ENCODE measurements around the gene PHF23.
A peak's percentile ranks its signal among the peaks of the same experiment; 100 is the strongest.
"Not testable (repeated sequence)": the region's sequence is repeated elsewhere in the genome, so short reads cannot be mapped to it uniquely, and the experiment has no call there.

The PHF23 gene

DNA sequence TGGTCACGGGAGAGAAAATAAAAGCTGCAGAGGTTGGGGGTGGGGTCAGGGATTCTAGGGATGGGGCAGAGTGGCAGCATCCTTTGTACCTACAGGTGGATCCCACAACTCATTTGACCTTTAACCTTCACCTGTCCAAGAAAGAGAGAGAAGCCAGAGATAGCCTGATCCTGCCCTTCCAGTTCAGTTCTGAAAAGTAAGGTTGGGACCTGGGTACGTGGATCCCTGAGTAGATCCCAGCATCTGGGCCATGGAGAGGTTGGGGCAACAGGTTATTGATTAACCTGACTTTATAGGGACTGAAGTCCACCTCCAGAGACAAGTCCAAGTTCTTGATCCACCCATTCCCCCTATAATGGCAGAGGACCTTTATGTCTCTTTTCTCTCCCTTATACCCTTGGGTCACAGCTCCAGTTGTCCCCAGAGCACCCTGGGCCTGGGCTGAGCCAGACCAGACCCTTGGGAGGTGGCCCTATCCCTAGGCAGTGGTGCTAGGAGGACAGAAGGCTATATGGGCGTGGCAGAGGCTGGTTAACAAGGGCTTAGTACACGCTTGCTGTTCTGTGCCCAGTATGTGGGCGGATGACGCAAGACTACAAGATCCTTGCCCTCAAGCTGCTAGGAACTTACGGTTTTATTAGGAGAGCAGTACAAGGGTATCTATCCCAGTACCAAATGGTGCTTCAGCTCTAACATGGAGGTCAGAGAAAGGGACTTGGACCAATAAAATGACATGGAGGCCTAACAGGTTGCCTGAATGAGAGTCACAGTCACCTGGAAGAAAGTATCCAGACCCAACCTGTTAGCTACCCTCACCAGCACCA, 19.7 kb upstream of the PHF23 start:
- DNase-seq (ENCODE audit: low spot score), result no peak

DNA sequence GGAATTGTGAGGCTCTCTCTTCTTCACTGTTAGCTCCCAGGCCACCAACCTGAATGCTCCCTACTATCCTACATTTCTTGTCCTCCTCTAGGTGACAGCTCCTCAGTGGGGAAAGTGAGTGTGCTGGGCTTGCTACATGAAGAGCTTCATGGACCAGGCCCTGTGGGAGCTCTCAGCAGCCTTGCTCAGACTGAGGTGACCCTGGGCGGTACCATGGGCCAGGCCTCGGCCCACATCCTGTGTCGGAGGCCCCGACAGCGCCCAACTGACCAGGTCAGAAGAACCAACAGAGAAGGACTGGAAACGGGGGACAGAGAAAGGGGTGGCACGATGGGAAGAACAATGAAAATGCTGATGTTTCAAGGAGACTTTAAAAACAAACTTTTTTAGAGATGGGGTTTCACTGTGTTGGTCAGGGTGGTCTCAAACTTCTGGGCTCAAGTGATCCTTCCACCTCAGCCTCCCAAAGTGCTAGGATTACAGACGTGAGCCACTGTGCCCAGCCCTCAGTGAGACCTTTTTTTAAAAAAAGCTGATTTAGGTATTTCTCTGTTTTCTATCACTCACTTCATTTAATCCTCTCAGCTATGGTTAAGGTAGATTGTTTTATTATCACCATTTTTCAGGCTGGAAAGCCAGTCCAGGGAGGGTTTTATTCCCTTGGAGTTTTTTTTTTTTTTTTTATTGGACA, 17.7 kb upstream of the PHF23 start:
- DNase-seq (ENCODE audit: low spot score), result no peak

DNA sequence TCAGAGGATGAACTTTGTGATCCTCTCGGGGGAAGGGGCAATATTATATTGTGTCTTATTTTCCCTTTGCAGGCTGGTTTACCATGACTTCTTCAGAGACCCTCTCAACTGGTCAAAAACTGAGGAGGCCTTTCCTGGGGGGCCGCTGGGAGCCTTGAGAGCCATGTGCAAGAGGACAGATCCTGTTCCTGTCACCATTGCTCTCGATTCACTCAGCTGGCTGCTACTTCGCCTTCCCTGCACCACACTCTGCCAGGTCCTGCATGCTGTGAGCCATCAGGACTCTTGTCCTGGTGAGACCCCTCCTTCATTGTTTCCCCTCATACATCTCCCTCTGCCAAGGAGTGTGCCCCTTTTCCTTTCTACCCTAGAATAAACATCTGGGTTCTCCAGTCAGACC, 15.3 kb upstream of the PHF23 start:
- DNase-seq (ENCODE audit: low spot score), result no peak

DNA sequence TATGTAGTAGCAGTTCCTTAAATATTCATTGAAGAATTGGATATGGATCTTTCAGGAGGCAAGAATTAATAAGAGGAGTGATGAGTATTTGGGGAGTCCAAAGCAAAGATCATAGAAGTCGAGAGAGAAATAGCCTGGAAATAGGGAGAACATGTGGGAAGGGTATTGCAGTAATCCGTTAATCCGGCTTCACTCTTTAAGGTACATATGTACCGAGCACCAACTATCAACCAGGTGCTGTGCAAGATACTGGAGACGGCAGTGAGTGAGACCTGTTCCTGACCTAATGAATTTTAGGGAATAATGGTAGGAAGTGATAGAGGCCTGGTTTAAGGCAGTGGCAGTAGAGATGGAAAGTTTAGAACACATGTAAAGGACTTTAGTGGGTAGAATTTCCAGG, 13.8 kb upstream of the PHF23 start:
- DNase-seq (ENCODE audit: low spot score), result no peak

DNA sequence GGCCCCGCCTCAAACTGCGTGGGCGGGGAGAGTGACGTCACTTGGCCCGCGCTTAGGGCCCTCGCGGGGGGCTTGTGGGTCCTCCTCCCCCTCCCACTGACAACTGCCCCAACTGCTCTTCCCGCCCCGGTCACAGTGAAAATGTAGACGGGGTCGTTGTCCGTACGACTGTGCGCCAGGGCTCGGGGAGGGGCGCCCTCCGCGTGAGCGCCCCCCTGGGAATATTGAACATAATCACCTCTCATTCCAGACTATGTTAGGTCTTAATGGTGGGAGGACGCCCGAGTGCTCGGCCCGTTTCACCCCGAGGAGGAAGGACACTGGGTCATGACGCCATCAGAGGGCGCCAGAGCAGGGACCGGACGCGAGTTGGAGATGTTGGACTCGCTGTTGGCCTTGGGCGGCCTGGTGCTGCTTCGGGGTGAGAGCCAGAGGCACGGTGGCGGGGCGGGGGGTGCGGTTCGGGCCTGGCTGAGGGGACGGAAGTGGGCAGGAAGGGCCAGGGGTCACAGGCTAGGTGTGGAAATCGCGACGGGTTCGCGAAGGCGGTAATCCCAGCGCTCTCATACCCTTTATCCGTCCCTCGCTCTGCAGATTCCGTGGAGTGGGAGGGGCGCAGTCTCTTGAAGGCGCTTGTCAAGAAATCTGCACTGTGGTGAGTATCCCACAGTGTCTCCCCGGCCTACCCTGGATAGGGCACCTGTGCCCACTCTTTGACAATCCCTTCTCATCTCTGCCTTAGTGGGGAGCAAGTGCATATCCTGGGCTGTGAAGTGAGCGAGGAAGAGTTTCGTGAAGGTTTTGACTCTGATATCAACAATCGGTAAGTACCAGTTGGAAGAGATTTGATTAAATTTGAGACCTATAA, 13.2 kb upstream of the PHF23 start, which contains the start of gene ELP5:
ELP5 (plus strand) TSS at position 40 of the 868 bp plus-strand sequence; CDS start at position 376, 336 bp downstream.
- DNase-seq (ENCODE audit: low spot score), result peak; percentile 90

DNA sequence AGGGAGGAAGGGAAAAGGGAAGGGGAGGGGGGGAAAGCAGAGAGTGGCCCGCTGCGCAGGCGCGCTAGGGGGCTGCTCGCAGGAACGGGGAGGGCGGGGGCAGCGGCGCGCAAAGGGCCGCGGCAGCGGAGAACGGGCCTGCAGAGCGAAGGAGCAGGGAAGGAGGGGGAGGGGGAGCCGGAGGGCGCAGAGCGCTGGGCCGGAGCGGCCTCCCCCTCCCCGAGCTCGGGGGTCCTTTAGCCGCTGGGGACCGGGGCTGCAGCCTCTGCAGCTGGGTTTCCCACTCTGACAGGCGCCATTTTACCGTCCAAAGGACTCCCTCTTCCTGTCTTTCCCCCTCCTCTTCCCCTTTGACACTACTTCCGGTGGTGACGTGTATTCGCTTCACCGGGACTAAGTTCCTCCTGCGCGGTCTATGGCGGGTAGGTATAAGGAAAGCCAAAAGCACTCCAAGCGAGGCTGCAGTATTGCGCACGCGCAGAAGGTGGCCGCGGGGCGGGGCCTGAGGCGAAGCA, 12.5 kb upstream of the PHF23 start, which contains the start of gene CTDNEP1:
CTDNEP1 (minus strand) TSS at position 74 of the 515 bp plus-strand sequence. CDS start 438 bp downstream, outside the sequence.
- DNase-seq (ENCODE audit: low spot score), result peak; percentile 99

DNA sequence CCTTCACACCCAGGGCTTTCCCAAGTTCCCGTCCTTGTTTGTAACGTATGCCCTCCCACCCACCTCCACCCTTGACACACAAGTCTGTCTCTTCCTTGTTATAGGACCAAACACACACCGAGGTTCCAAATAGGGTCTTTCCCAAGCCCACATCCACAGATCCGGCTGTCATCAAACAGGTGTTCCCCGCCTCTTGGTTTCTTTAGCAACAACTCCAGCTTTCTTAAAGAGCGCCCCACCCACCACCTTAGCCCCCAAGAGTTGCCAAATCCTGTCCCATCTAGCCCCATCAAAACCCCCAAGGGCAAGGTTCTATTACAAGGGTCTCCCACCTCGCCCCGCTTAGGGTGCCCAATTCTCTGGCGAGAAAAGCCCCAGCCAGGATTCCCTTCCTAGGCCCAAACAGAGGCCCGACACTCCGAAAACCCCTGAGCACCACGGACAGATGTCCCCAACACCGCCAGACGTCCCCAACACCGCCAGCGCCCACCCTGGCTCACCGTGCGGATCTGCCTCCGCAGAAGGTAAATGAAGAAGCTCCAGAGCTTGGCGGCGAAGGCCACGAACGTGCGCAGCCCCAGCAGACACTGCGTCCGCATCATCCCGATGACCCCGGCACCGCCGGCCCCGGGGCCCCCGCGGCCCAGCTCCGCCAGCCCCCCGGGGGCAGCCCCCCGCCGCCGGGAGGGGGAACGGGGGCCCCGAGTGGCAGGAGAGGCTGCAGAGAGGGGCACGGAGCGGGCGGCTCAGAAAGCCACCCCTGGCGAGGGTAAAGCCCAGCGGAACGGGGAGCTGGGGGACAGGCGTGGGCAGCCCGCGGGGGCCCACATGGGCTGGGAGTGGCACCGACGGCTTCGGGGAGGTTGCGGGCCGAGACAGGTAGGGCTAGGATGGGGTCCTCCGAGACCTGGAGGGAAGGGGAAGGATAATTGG, 11.7 kb upstream of the PHF23 start:
- no peak for DNase-seq (ENCODE audit: low spot score)

DNA sequence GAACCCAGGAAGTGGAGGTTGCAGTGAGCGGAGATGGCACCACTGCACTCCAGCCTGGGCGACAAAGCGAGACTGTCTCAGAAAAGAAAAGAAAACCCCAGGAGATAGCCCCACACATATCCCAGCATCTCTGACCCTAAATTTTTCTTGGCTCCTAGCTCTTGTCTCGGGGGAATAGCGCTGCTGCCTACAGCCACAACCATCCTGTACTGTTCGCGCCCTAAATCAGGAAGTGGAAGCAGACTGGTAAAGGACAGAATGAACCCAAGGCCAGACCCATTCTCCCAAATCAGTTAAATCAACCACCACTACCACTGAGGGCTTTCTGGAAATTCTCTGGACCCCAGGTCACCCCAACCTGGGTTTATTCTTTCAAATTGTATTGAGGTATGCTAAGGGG, 10.6 kb upstream of the PHF23 start:
- no peak for DNase-seq (ENCODE audit: low spot score)

DNA sequence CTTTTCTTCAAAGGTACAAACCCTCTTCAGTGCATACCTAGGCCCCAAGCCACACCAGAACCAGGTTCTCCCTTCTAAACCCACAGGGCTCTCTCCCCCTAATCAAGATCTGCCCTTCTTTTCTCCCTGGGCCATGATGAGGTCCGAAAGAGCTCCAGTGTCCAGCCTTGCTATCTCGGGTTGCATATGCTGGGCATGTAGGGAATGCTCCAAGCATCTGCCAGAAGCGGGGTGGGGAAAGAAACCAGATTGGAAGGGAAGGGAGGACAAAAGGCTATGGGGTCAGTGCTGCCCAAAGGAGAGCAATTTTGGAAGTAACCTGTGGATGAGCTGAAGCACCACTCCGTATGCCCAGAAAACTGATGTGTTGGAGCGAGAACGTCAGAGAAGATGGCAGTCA, 10.0 kb upstream of the PHF23 start:
- no peak for DNase-seq (ENCODE audit: low spot score)

DNA sequence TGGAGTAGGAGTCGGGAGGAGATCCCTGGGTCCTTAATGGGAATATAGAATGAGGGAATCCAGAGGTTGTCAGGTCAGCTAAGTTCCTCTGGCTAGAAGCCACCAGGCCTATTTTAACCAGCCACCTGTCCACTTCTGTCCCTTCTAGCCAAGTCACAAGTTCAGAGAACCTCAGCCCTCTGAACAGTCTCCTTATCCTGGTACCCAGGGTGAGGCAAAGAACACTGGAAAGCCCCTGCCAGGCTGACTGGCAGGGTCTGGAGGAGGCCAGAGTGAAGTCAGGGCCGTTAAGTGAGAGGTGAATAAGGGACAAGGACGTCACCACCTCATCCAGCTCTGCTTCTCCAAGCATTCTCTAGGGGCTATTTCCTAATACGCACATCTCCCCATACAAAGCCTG, 9.5 kb upstream of the PHF23 start:
- DNase-seq (ENCODE audit: low spot score), result no peak

DNA sequence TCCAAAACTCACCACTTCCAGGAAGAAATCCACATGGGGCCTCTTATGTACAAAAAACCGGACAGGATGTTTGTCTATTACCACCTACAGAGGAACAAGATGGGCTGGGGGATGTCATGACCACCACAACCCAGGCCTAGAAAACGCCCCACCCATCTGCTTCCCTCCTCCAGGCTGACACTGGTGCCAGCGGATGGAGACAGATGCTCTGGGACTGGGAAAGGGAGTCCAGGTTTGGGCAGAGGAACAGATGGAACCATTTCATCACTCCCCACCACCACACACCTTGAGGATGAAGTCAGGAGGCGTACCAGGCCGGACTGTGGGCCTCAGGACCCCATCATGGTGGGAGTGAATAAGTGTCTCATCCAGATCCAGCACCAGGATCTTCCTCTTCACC, 7.5 kb upstream of the PHF23 start:
- DNase-seq (ENCODE audit: low spot score), result no peak

DNA sequence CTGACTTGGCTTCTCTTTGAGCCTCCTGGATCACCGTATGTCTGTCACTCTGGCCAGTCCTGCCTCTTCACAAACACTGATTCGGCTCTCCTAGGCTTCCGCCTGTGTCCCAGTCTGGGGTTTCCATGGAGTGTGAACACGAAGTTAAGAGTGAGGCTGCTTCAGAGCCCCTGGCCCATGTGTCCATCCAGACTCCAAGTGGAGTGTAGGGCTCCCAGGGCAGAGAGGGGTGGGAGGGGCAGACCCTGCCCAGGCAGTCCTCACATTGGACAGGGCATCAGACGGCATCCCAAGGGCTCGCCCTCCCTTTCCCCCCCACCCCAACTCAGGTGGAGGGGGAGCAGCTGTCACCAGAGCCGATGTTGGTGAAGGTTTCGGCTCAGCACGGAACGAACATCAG, 4.6 kb upstream of the PHF23 start:
- not testable (repeated sequence) for DNase-seq (ENCODE audit: low spot score)

DNA sequence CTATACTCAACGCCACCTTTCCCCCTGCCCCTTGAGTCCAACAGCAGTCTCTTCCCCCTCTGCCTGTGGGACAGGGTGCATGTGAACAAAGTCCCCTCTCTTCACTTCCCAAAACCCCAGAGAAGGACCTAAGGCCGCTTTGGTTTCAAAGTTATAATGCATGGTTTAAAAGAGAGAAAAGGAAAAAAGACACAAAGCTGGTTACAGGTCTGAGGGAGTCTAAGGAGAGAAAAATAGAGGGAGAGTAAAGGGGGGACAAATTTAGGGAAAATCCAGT, 4.1 kb upstream of the PHF23 start:
- no peak for DNase-seq (ENCODE audit: low spot score)

DNA sequence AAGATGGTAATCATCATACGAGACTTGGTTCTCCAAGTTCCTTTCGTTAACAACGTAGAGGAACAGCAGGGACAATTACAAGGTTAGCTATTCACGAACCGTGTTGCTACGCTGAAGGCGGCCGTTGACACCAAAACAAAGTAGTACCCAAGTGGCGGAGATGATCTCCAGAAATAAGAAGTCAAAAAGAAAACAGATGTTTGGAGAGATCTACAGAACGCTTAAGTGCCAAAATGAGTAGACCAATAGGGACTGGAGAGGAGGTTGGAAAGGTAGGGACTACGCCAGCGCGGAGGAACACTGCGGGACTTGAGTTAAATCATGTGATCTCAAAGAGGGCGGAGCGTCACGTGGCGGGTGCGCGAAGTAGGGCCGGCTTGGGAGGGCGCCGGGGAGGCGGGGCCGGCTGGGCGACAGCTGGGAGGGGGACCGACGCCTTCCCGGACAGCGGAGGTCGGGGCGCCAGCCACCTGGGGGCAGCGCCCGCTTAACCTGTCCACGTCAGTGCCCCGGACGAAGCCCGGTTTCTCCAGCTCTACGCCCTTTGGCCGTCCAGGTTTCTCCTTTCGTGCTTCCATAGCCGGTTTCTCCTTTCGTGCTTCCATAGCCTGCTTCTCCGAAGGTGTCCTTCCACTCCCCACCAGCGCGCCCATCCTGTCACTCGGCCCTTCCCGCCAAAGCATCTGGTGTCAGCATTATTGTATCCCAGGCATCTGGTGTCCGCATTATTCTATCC, 3.6 kb upstream of the PHF23 start:
- DNase-seq (ENCODE audit: low spot score), result peak; percentile 96

DNA sequence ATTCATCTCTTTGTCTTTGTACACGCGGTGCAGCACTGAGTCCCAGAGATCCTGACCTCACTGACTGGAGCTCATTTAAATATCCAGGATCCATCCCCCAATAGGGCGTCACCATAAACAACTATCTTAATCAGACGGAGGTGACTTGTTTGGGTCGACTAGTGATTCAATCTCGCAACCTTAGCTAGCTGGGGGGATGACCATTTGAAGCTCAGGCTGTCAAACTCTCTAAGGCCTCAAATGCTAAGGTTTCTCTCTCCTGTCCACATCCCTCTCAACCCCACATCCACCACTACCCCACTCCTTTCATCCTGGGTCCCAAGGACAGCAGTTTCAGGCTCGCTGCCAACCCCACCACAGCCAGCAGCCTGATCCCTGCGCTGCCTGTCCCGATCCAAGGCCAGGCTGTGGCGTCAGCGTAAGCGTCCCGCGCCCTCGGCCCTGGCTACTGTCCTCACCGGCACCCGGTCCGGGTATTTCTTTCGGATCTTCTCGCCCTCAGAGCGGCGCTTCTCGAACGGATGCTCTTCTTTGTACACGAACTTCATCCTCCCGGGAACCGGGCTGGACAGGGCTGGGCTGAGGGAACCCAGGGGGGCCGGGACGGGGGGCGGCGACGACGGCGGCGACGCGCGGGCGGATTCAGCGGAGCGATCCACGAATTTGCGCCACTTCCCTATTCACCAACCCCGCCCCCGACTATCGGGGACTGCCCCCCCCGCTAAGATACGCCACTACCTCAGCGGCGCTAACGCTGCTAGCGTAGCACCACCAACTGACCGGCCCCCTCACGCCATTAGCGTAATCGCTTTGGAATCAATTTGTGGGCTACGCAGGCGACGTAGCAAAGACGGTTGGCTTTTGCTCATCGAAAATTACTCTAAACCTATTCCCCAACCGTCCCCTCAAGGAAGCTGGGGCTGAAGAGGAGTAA, 2.8 kb upstream of the PHF23 start, which contains the start of gene GABARAP:
GABARAP (minus strand) TSS at position 667 of the 934 bp plus-strand sequence; CDS start at position 548, 119 bp downstream.
- DNase-seq (ENCODE audit: low spot score), result peak; percentile 95

DNA sequence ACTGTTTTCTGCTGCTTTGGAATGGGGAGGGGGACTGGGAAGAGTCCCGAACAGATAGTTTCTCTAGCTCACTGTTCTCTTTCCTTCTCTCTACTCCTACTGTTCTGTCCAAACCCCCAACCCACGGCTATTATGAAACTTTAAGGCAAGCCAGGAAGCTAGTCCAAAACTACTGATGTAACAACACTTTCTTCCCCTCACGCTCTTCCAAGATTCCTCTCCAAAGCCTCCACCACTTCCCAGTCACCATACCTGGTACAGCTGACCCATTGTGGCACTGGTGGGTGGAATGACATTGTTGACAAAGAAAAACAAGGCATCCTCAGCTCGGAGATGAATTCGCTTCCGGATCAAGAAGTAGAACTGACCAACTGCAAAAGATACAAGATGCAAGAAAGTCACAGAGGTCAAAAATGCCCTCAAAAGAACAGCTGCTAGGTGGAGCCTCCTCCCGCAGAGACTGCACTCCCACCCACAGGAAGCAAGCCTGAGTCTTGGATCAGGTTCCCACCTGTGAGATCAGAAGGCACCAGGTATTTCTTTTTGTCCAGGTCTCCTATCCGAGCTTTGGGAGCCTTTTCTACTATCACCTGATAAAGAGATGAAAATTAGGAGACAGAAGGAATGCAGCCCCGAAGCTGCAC, 2.0 kb upstream of the PHF23 start:
- no peak for DNase-seq (ENCODE audit: low spot score)

DNA sequence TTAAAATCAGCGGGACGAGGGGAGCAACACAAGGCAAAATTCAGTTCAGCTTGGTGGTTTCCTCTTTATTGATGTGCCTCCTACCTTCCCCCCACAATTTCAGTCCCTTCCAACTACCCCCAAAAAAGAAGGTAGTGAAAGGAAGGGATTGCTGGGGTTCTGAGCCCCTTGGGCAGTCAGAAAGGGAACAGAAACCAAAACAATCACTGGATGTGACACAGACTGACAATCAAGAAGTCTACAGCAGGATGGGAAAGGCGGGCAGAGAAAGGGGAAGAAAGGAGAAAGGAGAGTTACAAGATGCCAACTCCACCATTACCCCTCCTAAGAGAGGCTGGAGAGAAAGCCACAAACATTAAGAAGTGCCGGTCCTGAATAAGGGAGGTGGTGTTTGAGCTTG, 1.1 kb upstream of the PHF23 start:
- DNase-seq (ENCODE audit: low spot score), result no peak

DNA sequence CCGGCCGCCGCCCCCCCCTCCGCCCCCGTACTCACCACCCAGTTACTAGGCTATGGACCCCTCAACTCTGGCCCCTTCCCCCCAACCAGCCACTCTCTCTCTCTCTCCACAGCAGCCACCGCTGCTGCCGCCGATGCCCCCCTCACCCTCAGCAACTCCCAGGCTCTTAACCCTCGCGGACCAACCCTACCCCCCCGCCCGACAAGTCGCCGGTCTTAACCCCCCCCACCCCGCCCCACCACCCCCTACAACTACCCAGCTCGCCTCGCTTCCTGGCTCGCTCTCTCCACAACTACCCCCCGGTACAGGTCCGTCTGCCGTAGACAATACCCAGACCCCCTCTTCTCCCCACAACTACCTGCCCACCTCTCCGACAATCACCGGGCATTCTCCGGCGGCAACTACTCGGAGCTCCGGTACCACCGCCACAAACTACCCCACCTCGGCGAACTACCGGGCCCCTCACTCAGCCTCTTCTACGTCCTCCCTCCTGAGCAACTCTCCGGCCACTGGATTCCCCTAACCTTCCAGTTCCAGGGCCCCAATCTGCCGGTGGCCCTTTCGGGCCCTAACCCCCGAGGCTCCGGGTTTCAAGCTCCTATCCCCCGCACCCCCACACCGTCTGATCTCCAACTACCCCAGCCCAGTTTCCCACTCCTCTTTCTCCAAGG, 702 bp downstream of the PHF23 start:
- DNase-seq (ENCODE audit: low spot score), result no peak

Measured in putamen (tissue), 1 donor.